Neural cell (in vitro differentiated cells): ENCODE measurements around the gene GPR157. TPM values are rescaled to one million over a fixed set of nuclear protein-coding genes. Genes with fewer than 3 reads are reported as not detected.

Source experiments
- H2AFZ ChIP-seq: fragments of 200-600, 300-800 bp; sonication (generic), shearing (Covaris generic); 2 replicates; pipeline ENCODE4 v1.6.0; 2014; ENCODE audit warnings: low read depth, mild to moderate bottlenecking, antibody characterized with exemption, low read length, moderate library complexity
- H3F3A ChIP-seq: fragments of 200-600 bp; shearing (Covaris generic); 2 replicates; pipeline ENCODE4 v1.6.1; 2016; ENCODE audit warnings: mild to moderate bottlenecking, moderate library complexity, mixed read lengths, antibody characterized with exemption, low read length; ENCODE audit not compliant: insufficient read depth, poor library complexity, severe bottlenecking
- H3K27ac ChIP-seq: fragments of 200-600, 300-800 bp; sonication (generic), shearing (Covaris generic); 2 replicates; pipeline ENCODE4 v1.5.1; 2014; ENCODE audit warnings: mild to moderate bottlenecking, low read length, moderate library complexity
- H3K27me3 ChIP-seq: fragments of 300-800, 200-600 bp; sonication (generic), shearing (Covaris generic); 2 replicates; pipeline ENCODE4 v1.6.0; 2014; ENCODE audit warnings: mild to moderate bottlenecking, low read depth, low read length, moderate library complexity; ENCODE audit not compliant: insufficient read depth
- H3K36me3 ChIP-seq: fragments of 300-800, 200-600 bp; sonication (generic), shearing (Covaris generic); 2 replicates; pipeline ENCODE4 v1.5.1; 2014; ENCODE audit warnings: mild to moderate bottlenecking, antibody characterized with exemption, low read length, moderate library complexity; ENCODE audit not compliant: insufficient read depth
- H3K4me2 ChIP-seq: fragments of 300-800, 200-600 bp; sonication (generic), shearing (Covaris generic); 2 replicates; pipeline ENCODE4 v1.6.0; 2014; ENCODE audit warnings: mild to moderate bottlenecking, low read length
- H3K4me3 ChIP-seq: fragments of 300-800, 200-600 bp; sonication (generic), shearing (Covaris generic); 2 replicates; pipeline ENCODE4 v1.5.1; 2014; ENCODE audit warnings: mild to moderate bottlenecking, low read length, moderate library complexity
- H3K79me2 ChIP-seq: fragments of 200-600 bp; shearing (Covaris generic); replicated peaks from 2 replicates; pipeline ENCODE4 v1.6.0; 2014; ENCODE audit warnings: mild to moderate bottlenecking, low read length, moderate library complexity; ENCODE audit not compliant: insufficient read depth
- H3K9ac ChIP-seq: fragments of 300-800, 200-600 bp; sonication (generic), shearing (Covaris generic); 2 replicates; pipeline ENCODE4 v1.6.1; 2016; ENCODE audit warnings: mild to moderate bottlenecking, low read length, mixed read lengths
- H3K9me2 ChIP-seq: fragments of 200-600 bp; shearing (Covaris generic); 2 replicates; pipeline ENCODE4 v1.6.1; 2016; ENCODE audit warnings: mild to moderate bottlenecking, low read length, mixed read lengths; ENCODE audit not compliant: insufficient read depth
- H3K9me3 ChIP-seq: fragments of 200-600, 300-800 bp; sonication (generic), shearing (Covaris generic); 2 replicates; pipeline ENCODE4 v1.6.1; 2016; ENCODE audit warnings: mild to moderate bottlenecking, mixed run types, low read length, moderate library complexity, mixed read lengths
- H4K20me1 ChIP-seq: fragments of 200-600 bp; shearing (Covaris generic); 2 replicates; pipeline ENCODE4 v1.6.1; 2016; ENCODE audit warnings: mild to moderate bottlenecking, mixed run types; ENCODE audit not compliant: insufficient read depth
- EP300 ChIP-seq: fragments of 450-650 bp; conservative IDR thresholded peaks from 2 replicates; pipeline ENCODE4 v1.6.1; 2014; ENCODE audit warnings: antibody characterized with exemption, mild to moderate bottlenecking, moderate library complexity; ENCODE audit not compliant: poor library complexity, severe bottlenecking
- EZH2 ChIP-seq: fragments of 200-600, 300-800 bp; shearing (Covaris generic), sonication (generic); IDR thresholded peaks from 2 replicates; pipeline ENCODE4 v1.6.1; 2014; ENCODE audit warnings: antibody characterized with exemption, low read length, borderline replicate concordance, mild to moderate bottlenecking; ENCODE audit not compliant: insufficient read depth, poor library complexity, severe bottlenecking
- MXI1 ChIP-seq: fragments of 450-650 bp; conservative IDR thresholded peaks from 2 replicates; pipeline ENCODE4 v1.6.1; 2014; ENCODE audit warnings: antibody characterized with exemption, mild to moderate bottlenecking; ENCODE audit not compliant: poor library complexity, severe bottlenecking
- POLR2AphosphoS5 ChIP-seq: IDR thresholded peaks from 2 replicates; pipeline ENCODE4 v1.6.1; 2012
- RAD21 ChIP-seq: fragments of 450-650 bp; conservative IDR thresholded peaks from 2 replicates; pipeline ENCODE4 v1.6.1; 2014; ENCODE audit warnings: antibody characterized with exemption, mild to moderate bottlenecking, moderate library complexity
- REST ChIP-seq: IDR thresholded peaks from 2 replicates; pipeline ENCODE4 v1.6.1; 2012; ENCODE audit warnings: borderline replicate concordance
- SMC3 ChIP-seq: fragments of 450-650 bp; conservative IDR thresholded peaks from 2 replicates; pipeline ENCODE4 v1.6.1; 2014; ENCODE audit warnings: antibody characterized with exemption, mild to moderate bottlenecking, moderate library complexity; ENCODE audit not compliant: poor library complexity
- TAF1 ChIP-seq: IDR thresholded peaks from 2 replicates; pipeline ENCODE4 v1.6.1; 2012; ENCODE audit warnings: low read depth
- polyA plus RNA-seq: library from polyadenylated mRNA; depleted of rRNA; stranded (reverse); fragments of >200 nt; gene quantifications from 2 replicates; pipeline ENCODE4 v1.2.3, GENCODE V29; 2014
- TF ChIP-seq, protein P1 (sequence below): fragments of 450-650 bp; IDR thresholded peaks from 2 replicates; pipeline ENCODE4 v1.5.1; 2014; ENCODE audit warnings: antibody characterized with exemption, mild to moderate bottlenecking, moderate library complexity; ENCODE audit not compliant: poor library complexity, severe bottlenecking

GPR157 gene
- polyA plus RNA-seq, 1 donor from 2014 or later, result not detected

DNA sequence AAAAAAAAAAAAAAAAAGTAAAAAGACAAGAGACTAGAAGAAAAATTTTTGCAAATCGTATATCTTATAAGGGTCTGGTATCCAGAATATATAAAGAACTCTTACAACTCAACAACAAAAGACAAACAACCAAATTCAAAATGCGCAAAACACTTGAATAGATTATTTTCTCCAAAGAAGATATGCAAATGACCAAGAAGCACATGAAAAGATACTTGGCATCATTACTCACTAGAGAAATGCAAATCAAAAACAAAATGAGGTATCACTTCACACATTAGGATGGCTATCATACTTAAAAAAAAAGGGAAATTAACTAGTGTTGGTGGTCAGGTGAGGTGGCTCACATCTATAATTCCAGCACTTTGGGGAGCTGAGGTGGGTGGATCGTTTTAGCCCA lies 47.4 kb downstream of the GPR157 start:
- no peak overlapping the region for H2AFZ ChIP-seq
- H3K27ac ChIP-seq, result no peak overlapping the region
- no peak overlapping the region for H3K9ac ChIP-seq
- no peaks in the 10 kb centered on the region for H3F3A ChIP-seq
- no peaks in the 10 kb centered on the region for H3K27me3 ChIP-seq
- H3K4me3 ChIP-seq, result no peak overlapping the region
- H3K79me2 ChIP-seq, result no peaks in the 10 kb centered on the region
- no peaks in the 10 kb centered on the region for H3K9me3 ChIP-seq
- no peaks in the 10 kb centered on the region for H4K20me1 ChIP-seq
- no peaks in the 10 kb centered on the region for H3K36me3 ChIP-seq
- H3K9me2 ChIP-seq, result no peaks in the 10 kb centered on the region
- TF ChIP-seq REST (no peak), TAF1 (no peak), EZH2 (no peak), MXI1 (no peak), POLR2AphosphoS5 (no peak), EP300 (no peak), RAD21 (no peak), SMC3 (no peak)
- TF ChIP-seq, protein P1, sequence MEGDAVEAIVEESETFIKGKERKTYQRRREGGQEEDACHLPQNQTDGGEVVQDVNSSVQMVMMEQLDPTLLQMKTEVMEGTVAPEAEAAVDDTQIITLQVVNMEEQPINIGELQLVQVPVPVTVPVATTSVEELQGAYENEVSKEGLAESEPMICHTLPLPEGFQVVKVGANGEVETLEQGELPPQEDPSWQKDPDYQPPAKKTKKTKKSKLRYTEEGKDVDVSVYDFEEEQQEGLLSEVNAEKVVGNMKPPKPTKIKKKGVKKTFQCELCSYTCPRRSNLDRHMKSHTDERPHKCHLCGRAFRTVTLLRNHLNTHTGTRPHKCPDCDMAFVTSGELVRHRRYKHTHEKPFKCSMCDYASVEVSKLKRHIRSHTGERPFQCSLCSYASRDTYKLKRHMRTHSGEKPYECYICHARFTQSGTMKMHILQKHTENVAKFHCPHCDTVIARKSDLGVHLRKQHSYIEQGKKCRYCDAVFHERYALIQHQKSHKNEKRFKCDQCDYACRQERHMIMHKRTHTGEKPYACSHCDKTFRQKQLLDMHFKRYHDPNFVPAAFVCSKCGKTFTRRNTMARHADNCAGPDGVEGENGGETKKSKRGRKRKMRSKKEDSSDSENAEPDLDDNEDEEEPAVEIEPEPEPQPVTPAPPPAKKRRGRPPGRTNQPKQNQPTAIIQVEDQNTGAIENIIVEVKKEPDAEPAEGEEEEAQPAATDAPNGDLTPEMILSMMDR, result no peak
- H3K4me2 ChIP-seq, result no peak overlapping the region

- no peak overlapping the region for H3K27ac ChIP-seq
- H3K4me3 ChIP-seq, result no peak overlapping the region
- no peaks in the 10 kb centered on the region for H3K36me3 ChIP-seq
- no peaks in the 10 kb centered on the region for H3K9me2 ChIP-seq
- H4K20me1 ChIP-seq, result no peaks in the 10 kb centered on the region
- no peak overlapping the region for H2AFZ ChIP-seq
- H3K9me3 ChIP-seq, result no peaks in the 10 kb centered on the region
- H3K9ac ChIP-seq, result no peak overlapping the region
- no peaks in the 10 kb centered on the region for H3K79me2 ChIP-seq
- H3K27me3 ChIP-seq, result no peaks in the 10 kb centered on the region
- H3K4me2 ChIP-seq, result no peak overlapping the region
- TF ChIP-seq RAD21 (no peak), SMC3 (no peak)
- no peaks in the 10 kb centered on the region for H3F3A ChIP-seq
Measured at GRCh38 chr1:9080705-9081291, 48.1 kb downstream of the GPR157 start.
